Left ventricle myocardium inferior (tissue), 1 donor: ENCODE measurements around the gene MYO1A. TPM values are rescaled to one million over a fixed set of nuclear protein-coding genes. Genes with fewer than 3 reads are reported as not detected.
"Not testable (repeated sequence)": the region's sequence is repeated elsewhere in the genome, so short reads cannot be mapped to it uniquely, and the experiment has no call there.

Experiments used
- DNase-seq: peaks from one replicate; pipeline ENCODE4 v3.0.0-alpha.2; 2020
- H3K27ac ChIP-seq: fragments of 200-600 bp; replicated peaks from 2 replicates; pipeline ENCODE4 v1.8.0; 2021
- H3K27me3 ChIP-seq: fragments of 200-600 bp; 2 replicates; pipeline ENCODE4 v1.8.0; 2021; ENCODE audit warnings: low read depth
- H3K36me3 ChIP-seq: fragments of 200-600 bp; 2 replicates; pipeline ENCODE4 v1.8.0; 2021
- H3K4me1 ChIP-seq: fragments of 200-600 bp; 2 replicates; pipeline ENCODE4 v1.8.0; 2021
- H3K4me3 ChIP-seq: fragments of 200-600 bp; 2 replicates; pipeline ENCODE4 v1.8.0; 2021; ENCODE audit warnings: mild to moderate bottlenecking, moderate library complexity
- H3K9me3 ChIP-seq: fragments of 200-600 bp; replicated peaks from 2 replicates; pipeline ENCODE4 v1.8.0; 2021
- CTCF ChIP-seq: fragments of 200-600 bp; IDR thresholded peaks from 2 replicates; pipeline ENCODE4 v1.8.0; 2021; ENCODE audit warnings: antibody characterized with exemption, mild to moderate bottlenecking, borderline replicate concordance
- intact Hi-C: fragments of 100-400 bp; cut with micrococcal nuclease; formaldehyde crosslinking; loops from one replicate; pipeline ENCODE4 v1.11.0; 2022
- total RNA-seq: library from RNA; stranded (reverse); fragmentation: NEBNext Ultra II Directional; extraction: Animal tissue kit (Norgen Biotek cat#: 25700); gene quantifications from one replicate; pipeline ENCODE4 v1.2.1, GENCODE V29; 2021
- donor health status: DM: no; HTN: yes; CAD: no; lungs with severe emphysema.

The MYO1A gene
- total RNA-seq, 1 donor from 2014 or later: not detected

DNA sequence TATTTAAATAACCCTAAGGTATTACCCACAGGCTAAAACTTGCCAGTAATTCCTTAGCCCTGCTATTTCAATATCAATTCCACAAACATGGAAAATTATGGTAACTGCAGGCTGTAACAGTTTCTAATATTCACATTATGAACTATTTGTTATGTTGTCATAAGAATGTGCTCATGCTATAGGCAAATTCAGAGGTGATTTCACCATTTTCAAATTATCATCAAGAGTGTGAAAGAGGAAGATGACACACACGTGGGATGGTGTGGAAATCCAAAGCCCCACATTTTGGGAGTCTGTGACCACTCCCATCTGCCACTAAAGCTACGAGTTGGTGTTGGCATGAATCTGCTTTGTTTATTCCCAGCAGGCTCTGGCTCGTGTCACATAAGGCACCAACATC is 5.9 kb upstream of the MYO1A start:
- Histone ChIP-seq H3K27me3 (no peaks in the 10 kb centered on the region), H3K4me3 (no peak overlapping the region), H3K27ac (no peak overlapping the region), H3K9me3 (no peaks in the 10 kb centered on the region), H3K4me1 (no peaks in the 10 kb centered on the region), H3K36me3 (peaks cover 28% of the 10 kb centered on the region)
- intact Hi-C loops: no loop called here
- TF ChIP-seq CTCF: no peak
- DNase-seq: no peak

GRCh38 chr12:57053901-57054300 is 4.0 kb upstream of the MYO1A start:
- DNase-seq, H3K27ac ChIP-seq, H3K27me3 ChIP-seq, H3K4me3 ChIP-seq, H3K9me3 ChIP-seq, intact Hi-C loops, H3K4me1 ChIP-seq: not testable (repeated sequence)
- peaks cover 15% of the 10 kb centered on the region for H3K36me3 ChIP-seq

DNA sequence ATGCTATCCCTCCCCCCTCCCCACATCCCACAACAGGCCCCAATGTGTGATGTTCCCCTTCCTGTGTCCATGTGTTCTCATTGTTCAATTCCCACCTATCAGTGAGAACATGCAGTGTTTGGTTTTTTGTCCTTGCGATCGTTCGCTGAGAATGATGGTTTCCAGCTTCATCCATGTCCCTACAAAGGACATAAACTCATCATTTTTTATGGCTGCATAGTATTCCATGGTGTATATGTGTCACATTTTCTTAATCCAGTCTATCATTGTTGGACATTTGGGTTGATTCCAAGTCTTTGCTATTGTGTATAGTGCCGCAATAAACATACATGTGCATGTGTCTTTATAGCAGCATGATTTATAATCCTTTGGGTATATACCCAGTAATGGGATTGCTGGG is 3.2 kb upstream of the MYO1A start:
- DNase-seq, H3K4me1 ChIP-seq, H3K27ac ChIP-seq, H3K36me3 ChIP-seq, intact Hi-C loops, H3K4me3 ChIP-seq, H3K9me3 ChIP-seq, H3K27me3 ChIP-seq: not testable (repeated sequence)

DNA sequence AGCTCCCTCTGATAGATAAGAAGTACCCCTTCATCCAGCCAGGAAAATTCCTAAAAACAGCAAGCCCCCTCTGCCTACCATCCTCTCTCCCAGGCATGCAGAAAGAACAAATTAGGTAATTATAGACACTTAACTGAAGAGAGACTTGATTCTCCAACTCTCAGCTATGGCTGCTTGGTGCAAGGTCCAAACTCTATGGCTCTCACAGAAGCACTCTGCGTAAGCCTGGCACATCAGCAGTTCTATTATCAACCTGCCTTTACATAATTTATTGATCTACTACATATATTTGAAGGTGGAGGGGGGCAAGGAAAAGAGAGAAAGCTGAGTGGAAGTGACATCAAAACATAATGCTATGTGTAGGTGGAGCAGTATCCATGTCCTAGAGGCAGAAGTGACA is 1.1 kb upstream of the MYO1A start:
- no peak for DNase-seq
- peaks cover 25% of the 10 kb centered on the region for H3K27me3 ChIP-seq
- intact Hi-C loops: no loop called here
- H3K36me3 ChIP-seq: no peaks in the 10 kb centered on the region
- H3K4me1 ChIP-seq: no peaks in the 10 kb centered on the region
- no peak for TF ChIP-seq CTCF
- no peak overlapping the region for H3K4me3 ChIP-seq
- H3K9me3 ChIP-seq: no peaks in the 10 kb centered on the region
- no peak overlapping the region for H3K27ac ChIP-seq

DNA sequence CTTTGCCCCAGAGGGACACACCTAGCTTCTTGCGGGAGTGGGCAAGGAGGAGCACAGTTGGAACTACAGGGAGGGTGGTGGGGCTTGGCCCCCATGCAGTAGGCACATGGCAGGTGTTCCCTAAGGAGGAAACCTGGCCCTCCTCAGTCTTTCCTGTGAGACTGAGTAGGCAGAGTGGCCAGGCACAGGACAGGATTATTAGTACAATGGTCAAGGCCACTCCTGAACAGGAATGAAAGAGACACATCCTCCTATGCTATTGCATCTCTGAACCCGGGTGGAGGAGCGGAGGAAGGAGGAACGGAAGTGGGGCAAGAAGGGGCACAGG is 846 bp downstream of the MYO1A start:
- no peak overlapping the region for H3K27ac ChIP-seq
- H3K36me3 ChIP-seq: no peaks in the 10 kb centered on the region
- H3K27me3 ChIP-seq: peaks cover 35% of the 10 kb centered on the region
- H3K4me3 ChIP-seq: no peak overlapping the region
- no peak for DNase-seq
- no peak for TF ChIP-seq CTCF
- intact Hi-C loops: no loop called here
- H3K9me3 ChIP-seq: no peaks in the 10 kb centered on the region
- no peaks in the 10 kb centered on the region for H3K4me1 ChIP-seq

DNA sequence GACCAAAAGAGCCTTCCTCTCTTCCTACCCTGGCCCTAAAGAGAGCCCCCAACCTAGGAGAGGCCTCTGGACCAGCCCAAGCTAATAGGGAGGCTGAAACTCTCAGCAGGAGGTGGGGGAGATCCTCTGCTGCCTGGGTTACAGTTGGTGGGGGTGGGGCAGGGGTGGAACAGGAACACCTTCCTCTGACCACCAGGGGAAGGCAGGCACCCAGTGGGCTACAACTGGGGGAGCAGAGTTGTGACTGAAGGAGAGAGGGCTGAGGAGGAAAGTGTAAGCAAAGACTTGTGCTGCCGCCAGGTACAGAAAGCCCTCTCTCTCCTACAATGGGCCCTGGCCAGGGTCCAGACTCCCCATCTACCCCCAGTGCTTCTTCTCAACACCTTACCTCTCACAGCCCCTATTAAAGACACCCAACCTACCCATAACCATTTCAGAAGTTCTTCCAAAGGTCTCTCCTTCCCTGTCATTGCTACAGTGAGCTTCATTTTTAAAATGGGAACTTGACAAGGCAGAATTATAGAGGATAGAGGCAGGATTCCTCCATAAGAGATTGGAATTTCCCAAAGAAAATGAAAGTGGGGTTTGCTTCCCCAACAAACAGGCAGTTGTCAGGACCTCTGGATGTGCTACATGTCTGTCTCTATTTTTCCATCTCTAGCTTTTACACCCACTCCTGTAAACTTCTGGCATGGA is 1.4 kb downstream of the MYO1A start:
- no peak for TF ChIP-seq CTCF
- no peaks in the 10 kb centered on the region for H3K36me3 ChIP-seq
- no peak overlapping the region for H3K4me3 ChIP-seq
- DNase-seq: no peak
- no peak overlapping the region for H3K27ac ChIP-seq
- peaks cover 40% of the 10 kb centered on the region for H3K27me3 ChIP-seq
- no peaks in the 10 kb centered on the region for H3K4me1 ChIP-seq
- H3K9me3 ChIP-seq: no peaks in the 10 kb centered on the region
- intact Hi-C loops: no loop called here
